ENCODE results near the gene SSRP1. TPM values are rescaled to one million over a fixed set of nuclear protein-coding genes. Genes with fewer than 3 reads are reported as not detected.

The SSRP1 gene
- total and polyA plus RNA-seq, 9 of the 15 experiments (the other 6 are each of a cell fraction or from before 2014, with no cell fraction given) = 91.1 to 416 (median 245) TPM

DNA sequence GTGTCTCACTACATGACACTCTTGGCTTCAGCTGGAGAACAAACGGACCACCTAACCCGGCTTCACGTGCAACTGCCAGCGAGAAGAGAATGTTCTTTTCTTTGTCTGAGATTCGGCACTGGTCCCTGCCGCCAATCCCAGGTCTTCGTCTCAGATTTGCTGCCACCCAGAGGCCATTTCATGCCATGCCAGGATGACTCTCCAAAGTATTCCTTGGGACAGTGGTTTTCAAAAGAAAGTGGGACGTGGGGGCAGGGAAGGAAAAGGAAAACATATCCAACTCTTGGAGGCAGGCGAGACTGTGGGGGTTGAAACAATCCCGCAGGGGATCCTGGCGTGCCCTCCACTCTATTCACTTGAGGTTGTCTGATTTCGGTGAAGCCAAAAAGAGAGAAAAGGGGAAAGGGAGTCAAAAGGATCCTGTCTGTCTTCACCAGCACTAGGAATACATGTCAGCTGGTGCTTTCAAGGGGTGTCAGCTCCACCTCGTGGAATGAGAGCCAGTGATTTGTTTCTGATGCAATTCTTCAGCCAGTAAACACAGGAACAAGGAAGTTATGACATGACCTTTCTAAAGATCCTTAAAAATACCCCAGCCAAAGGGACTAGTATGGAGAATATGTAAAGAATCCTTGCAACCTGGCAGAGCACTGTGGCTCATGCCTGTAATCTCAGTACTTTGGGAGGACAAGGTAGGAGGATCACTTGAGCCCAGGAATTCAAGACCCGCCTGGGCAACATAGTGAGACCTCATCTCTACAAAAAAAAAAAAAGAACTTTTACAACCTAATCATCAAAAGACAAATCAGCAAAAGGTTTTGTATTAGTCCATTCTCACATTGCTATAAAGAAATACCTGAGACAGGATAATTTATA is 57.6 kb downstream of the SSRP1 start (continued):
- TF ChIP-seq, protein P1, sequence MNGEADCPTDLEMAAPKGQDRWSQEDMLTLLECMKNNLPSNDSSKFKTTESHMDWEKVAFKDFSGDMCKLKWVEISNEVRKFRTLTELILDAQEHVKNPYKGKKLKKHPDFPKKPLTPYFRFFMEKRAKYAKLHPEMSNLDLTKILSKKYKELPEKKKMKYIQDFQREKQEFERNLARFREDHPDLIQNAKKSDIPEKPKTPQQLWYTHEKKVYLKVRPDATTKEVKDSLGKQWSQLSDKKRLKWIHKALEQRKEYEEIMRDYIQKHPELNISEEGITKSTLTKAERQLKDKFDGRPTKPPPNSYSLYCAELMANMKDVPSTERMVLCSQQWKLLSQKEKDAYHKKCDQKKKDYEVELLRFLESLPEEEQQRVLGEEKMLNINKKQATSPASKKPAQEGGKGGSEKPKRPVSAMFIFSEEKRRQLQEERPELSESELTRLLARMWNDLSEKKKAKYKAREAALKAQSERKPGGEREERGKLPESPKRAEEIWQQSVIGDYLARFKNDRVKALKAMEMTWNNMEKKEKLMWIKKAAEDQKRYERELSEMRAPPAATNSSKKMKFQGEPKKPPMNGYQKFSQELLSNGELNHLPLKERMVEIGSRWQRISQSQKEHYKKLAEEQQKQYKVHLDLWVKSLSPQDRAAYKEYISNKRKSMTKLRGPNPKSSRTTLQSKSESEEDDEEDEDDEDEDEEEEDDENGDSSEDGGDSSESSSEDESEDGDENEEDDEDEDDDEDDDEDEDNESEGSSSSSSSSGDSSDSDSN (IDR thresholded peaks at IDR 0.05; ENCODE audit: borderline replicate concordance in 1 of 2, low read depth in 2 of 2, low read length in 2 of 2) = 0 out of 4 replicates have a peak, but pooled peaks of 1 of the 2 experiments have one; percentile 36
- no peak for TF ChIP-seq U2AF1 (optimal IDR thresholded peaks at IDR 0.05; ENCODE audit: low read depth, low read length)
- TF ChIP-seq RCOR1 (IDR thresholded peaks at IDR 0.05; ENCODE audit: borderline replicate concordance in 1 of 2, low read depth in 2 of 2, low read length in 2 of 2) = peak in 1 of 2 experiments; percentile 67; a peak in 2 of 4 replicates
- TF ChIP-seq, protein P2, sequence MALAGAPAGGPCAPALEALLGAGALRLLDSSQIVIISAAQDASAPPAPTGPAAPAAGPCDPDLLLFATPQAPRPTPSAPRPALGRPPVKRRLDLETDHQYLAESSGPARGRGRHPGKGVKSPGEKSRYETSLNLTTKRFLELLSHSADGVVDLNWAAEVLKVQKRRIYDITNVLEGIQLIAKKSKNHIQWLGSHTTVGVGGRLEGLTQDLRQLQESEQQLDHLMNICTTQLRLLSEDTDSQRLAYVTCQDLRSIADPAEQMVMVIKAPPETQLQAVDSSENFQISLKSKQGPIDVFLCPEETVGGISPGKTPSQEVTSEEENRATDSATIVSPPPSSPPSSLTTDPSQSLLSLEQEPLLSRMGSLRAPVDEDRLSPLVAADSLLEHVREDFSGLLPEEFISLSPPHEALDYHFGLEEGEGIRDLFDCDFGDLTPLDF (CRISPR knock-in tag; IDR thresholded peaks at IDR 0.05) = 0 out of 2 replicates have a peak, but pooled peaks have one; percentile 29
- 0 out of 2 replicates have a peak, but pooled peaks have one; percentile 52 for TF ChIP-seq ZNF175 (CRISPR knock-in tag; IDR thresholded peaks at IDR 0.05; ENCODE audit: low read depth)
- no peak for TF ChIP-seq KDM5B (IDR thresholded peaks at IDR 0.05; ENCODE audit: insufficient replicate concordance, low read depth, low read length)
- TF ChIP-seq HDAC2 (IDR thresholded peaks at IDR 0.05) = peak; percentile 22; the same call in 1 of the 2 replicates
- 0 out of 2 replicates have a peak, but pooled peaks have one; percentile 26 for TF ChIP-seq MTA3 (IDR thresholded peaks at IDR 0.05; ENCODE audit: borderline replicate concordance)
- no peak for TF ChIP-seq TBP (optimal IDR thresholded peaks at IDR 0.05; ENCODE audit: low read depth, low read length)
- TF ChIP-seq EP300 (IDR thresholded peaks at IDR 0.05; ENCODE audit: low read length) = 0 out of 2 replicates have a peak, but pooled peaks have one; percentile 3
- TF ChIP-seq ZNF76 (CRISPR knock-in tag; IDR thresholded peaks at IDR 0.05; ENCODE audit: borderline replicate concordance) = no peak

Measured in K562 (cell line).